Ureter (tissue), 1 donor: ENCODE data around the gene SERPINA4. TPM values are rescaled to one million over a fixed set of nuclear protein-coding genes. Genes with fewer than 3 reads are reported as not detected.

ENCODE experiments used
- DNase-seq: peaks from one replicate; pipeline ENCODE4 v3.0.0-alpha.2; 2020; ENCODE audit warnings: low spot score
- total RNA-seq: library from RNA; stranded (reverse); gene quantifications from one replicate; pipeline ENCODE4 v1.2.4, GENCODE V29; 2023
- donor health status: DM: yes; HTN: yes; CAD: no.

SERPINA4 gene
- not detected for total RNA-seq

DNA sequence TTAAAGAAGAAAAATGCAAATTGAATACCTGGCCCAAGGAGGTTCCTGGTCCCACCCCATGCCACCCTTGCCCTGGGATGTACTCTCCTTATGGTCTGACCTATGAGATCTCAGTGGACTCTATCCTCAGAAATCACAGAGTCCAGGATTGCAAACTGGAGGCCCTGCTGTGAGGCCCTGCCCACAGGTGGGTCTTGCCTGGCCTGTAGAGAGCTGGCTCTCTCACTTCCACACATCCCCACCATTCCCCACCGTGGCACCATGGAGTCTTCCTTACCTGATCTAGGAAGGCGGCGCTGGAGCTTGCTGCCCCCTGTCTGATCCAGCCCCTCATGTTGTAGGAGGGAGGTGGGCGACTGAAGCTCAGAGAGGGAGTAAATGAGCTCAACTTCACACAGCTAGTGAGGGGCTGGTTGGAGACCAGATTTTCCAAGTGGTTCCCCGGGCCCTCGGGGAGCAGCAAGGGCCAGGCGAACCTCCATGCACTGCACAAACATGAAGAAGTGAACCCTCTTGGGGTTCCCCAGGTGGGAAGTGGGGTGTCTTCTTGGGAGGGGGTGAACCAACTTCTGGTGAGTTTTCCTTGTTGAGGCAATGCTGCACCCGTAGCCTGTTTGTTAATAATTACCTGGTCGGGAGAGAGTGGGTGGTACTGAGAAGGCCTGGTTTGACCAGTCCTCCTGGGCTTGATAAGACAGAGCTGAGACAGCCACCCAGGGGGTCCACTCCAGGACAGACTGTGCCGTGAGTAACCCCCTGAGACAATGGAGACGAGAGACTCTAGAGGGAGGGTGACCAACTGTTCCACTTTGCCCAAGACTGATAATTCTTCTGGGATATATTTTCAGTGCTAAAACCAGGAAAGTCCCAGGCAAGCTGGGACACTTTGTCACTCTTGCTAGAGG is at the start of gene SERPINA4:
SERPINA4 (plus strand) TSS at position 692 of the 905 bp plus-strand sequence. CDS start 2,041 bp downstream, outside the sequence.
- no peak for DNase-seq

DNA sequence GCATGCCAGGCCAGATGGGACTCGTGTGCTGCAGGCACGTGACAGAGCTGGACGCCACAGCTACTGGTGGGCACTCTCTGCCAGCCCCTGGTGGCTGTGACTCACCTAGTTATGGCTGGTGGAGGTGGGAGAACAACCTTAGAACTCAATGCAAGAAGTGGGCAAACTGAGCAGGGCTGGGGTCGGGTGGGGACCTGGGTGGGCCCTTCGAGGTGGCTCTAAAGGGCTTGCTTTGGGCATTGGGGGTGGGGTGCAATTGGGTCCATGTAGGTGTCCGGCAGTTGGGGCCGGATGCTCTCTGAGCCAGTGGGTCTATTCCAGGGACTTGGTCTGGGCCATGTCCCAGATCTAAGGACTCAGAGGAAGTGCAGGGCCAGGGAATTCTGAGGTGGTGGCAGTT is 46.9 kb upstream of the SERPINA4 start:
- DNase-seq: no peak

GRCh38 chr14:94515426-94515825 is 45.8 kb upstream of the SERPINA4 start:
- no peak for DNase-seq

DNA sequence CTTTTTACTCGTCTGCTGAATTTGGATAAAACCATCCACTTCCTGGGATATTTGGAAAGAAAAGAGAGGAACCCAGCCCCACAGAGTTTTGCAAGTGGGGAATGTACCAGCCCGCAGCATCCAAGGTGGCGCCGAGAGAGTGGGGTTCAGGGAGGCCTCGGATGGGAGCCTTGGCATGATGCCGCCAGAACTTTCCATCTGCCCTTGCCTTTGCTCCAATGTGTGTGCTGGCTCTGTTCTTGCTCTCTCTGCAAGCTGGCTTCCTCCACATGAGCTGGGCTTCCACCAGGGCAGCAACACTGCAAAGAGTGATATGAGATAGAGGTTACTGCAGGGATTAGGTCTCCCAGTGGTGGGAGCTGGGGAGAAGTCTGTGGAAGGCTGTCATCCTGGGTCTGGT is 45.4 kb upstream of the SERPINA4 start:
- no peak for DNase-seq

GRCh38 chr14:94517248-94517640 is 44.0 kb upstream of the SERPINA4 start:
- DNase-seq: no peak

GRCh38 chr14:94517641-94518257 is 43.5 kb upstream of the SERPINA4 start:
- no peak for DNase-seq

GRCh38 chr14:94521375-94522114 is 39.7 kb upstream of the SERPINA4 start:
- no peak for DNase-seq

DNA sequence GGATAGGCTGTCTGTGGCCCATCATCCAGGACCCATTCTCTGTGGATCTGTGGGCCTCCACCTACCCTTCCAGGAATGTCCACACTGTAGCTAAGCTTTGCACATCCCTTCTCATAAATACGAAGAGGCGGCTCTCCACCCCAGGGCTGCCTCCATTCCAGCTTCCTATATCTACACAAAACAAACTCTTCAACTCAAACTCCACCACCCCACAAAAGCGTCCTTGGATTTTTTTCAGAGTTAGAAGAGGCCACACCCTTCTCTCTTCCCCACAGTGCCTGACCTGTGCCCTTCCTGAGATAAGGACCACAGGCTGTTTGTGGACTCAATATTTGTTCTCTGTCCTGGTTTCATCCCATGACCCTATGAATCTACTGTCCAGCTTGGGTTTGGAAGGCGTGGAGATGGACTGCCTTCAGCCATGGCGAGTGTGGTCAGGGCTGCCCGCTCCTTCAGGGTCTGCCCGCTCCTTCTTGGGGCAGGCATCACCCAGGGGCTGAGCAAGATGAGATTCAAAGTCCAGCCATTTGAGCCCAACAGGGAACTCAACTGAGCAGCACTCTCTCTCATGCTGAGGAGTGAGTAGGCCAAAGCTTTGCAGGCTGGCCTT is 39.0 kb upstream of the SERPINA4 start:
- DNase-seq: no peak

DNA sequence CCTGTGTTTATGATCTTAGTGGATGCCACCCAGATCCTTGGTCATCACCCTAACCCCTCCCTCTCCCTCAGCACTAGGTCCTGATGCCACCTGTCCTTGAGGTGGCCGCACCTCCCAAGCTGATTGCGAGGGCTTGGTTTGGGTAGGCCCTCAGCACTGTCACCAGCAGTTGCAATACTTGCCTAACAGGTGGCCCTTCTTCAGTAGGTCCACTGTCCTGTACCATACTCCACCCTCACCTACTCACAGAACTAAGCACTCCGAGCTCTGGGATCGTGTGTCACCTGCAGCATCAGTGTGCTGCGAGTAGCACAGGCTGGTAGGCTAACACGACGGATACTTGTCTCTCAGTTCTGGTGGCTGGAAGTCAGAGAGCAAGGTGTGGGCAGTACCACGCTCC is 38.0 kb upstream of the SERPINA4 start:
- DNase-seq: no peak

GRCh38 chr14:94524093-94524492 is 37.1 kb upstream of the SERPINA4 start:
- no peak for DNase-seq

- no peak for DNase-seq
Measured at GRCh38 chr14:94531187-94531586, 30.1 kb upstream of the SERPINA4 start.

DNA sequence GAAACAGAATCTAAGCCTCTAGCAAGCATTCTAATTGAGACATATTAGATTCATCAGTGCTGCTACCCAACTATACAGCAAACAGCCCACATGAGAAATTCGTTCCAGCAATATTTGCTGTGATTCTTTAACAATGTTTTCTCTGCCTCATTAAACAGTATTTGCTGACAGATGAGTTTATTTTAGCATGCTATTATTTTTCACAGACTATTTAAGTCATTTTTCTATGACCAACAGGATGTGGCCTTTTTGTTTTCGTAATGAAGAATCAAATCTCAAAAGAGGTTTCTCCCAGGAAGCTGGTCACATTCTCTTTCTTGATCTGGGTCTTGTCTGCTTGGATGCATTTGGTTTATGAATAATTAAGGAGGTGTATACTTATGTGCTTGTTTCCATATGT is 28.8 kb upstream of the SERPINA4 start:
- no peak for DNase-seq

DNA sequence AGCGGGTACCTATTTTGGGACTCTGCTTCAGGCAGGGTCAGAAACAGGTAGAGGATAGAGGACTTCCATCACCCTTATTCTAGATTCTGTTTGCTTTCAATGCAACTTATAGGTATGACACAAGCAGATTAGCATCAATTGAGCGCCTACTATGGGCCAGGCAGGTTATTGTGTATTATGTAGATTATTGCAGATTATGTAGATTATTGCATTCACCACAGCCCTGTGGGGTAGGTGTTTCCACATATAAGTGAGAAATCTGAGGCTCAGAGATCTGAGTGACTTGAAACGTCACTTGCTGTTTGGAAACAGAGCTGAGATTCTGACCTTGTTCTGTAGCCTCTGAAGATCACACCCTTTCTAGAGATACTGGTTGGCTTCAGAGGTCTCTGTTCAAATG is 25.7 kb upstream of the SERPINA4 start:
- no peak for DNase-seq

DNA sequence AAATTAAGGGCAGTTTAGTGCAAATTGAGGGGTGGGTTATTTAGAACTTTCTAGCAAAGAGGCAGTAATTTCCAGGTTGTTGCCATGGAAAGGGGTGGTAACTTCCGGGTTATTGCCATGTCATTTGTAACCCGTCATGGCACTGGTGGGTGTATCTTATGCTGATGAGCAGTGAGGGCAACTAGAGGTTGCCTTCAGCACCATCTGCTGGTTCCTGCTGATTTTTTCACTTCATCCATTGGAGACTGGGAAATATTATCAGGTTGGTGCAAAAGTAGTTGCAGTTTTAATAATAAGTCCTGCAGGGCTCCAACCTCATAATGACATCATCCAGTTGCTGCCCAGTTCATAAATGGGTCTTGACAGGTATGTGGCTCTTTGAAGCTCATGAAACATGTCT is 24.4 kb upstream of the SERPINA4 start:
- DNase-seq: no peak

DNA sequence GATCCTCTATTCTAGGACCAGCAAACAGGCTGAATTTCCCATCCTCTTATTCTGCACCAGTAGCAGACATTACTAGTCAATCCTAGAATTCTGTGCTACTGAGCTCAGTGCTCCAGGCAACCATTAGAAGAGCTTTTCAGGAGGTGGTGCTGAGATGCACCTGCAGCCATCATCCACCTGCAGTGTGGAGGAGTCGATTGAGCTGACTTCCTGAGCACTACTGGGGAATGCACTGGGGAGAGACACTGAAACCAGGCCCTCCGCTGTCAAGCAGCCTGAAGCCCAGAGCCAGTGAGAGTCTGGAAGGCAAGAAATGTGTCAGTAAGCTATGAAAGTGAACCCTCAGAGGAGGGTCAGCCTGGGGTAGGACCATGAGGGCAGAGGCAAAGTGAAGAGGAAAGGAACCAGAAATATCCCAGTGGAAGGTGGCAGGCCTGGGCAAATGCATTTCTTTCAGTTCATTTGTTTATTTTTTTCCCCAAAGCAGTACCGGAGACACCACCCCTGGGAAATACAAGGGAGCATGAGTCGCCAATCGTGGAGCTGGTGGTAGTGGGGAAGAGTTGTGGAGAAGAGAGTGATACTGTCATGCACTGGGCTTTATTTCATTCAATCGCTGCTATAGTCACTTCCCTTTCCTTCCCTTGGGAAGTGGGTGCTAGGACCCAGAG is 23.0 kb upstream of the SERPINA4 start:
- no peak for DNase-seq

DNA sequence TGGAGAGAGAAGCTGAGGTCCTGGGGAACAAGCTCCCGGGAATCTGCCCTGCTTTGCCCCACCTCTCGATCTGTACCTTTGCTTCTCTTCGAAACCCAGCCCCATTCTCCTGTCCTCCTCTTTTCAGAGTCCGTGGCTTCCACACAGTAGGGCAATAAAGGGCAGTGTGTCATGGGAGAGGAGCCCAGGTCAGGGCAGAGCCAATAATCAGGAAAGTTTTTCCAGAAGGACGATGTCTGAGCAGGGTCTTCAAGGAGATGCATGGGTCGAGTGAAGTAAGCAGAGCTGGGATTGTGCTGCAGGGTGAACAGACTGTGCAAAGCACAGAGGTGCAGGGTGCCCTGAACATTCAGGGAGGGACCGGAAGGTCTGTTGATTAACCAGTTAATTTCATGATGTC is 22.1 kb upstream of the SERPINA4 start:
- no peak for DNase-seq

DNA sequence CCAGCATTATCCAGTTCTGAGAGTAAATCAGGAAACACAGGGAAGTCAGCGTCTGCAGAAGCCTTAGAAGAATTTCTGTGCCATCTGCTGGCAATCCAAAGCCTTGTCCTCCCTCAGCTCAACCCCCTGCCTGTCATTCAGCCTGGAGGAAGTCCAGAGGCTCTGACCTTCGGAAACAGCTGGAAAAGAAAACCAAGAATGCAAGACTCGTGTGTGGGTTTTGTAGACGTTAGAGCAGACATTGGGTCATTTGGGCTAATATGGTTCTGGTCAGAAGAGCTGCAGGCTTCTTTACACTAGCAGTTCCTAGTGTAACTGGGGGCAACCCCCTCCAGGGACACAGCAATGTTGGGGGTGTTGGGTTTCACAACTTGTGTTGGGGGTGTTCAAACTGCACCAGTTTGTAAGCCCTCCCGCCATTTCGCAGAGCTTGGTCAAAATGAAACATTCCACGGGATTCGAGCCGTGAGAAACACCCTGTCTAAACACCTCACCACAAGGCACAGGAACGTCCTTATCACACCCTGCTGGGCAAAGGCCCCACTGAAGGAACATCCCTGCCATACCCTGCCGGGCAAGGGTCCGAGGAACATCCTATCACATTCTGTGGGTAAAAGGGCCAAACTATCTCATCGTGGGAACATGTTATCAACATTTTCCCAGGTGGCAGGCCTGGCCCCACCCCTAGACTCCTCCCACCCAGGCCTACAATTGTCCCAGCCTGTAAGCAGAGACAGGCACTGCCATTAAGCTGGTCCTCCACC is 21.0 kb upstream of the SERPINA4 start:
- DNase-seq: no peak

DNA sequence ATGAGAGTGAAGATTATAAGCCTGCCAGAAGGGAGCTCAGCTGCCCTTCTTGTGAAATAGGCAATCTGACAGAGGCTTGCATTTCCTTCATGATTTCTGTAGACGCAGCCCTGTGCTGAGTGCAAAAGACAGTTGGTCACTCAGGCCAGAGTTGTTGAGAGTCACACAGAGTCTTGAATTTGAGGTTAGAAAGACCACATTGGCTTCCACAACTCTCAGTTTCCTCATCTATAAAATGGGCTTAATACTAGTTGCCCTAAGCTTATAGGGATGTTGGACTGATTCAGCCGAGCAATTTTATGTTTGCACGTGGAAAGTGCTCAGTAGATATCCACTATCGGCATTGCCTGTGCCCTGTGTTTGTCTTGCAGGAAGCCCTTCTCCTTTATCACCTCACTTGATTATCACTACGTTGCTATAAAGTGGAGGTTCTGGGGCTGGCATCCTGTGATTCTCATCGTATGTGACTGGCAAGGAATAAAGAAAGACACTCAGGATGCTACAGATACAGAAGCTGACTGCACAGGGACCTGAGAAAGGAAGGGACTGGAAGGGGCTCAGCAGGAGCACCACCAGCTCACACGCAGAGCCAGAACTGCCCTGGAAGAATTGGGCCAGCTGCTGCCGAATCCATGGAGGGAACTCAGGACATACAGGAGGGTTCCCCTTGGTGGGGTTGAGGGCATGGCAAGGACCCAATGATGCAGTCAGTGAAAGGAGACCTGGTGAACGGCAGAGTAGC is 19.8 kb upstream of the SERPINA4 start:
- DNase-seq: no peak

- DNase-seq: no peak
Measured at GRCh38 chr14:94542111-94542810, 19.0 kb upstream of the SERPINA4 start.
